C4-2B (cell line): ENCODE measurements around the gene LTBP1.

Experiments used
- CTCF ChIP-seq: fragments of 450-650 bp; conservative IDR thresholded peaks from 2 replicates; pipeline ENCODE4 v1.5.1; 2017; ENCODE audit warnings: mild to moderate bottlenecking
- ZFX ChIP-seq: fragments of 450-650 bp; IDR thresholded peaks from 2 replicates; pipeline ENCODE4 v1.6.1; 2017

- no peak for TF ChIP-seq CTCF
- TF ChIP-seq ZFX: no peak
These were observed 430.3 kb downstream of the LTBP1 start for GRCh38 chr2:33377048-33377447.
